Measurements from ENCODE around the gene ANGPT4.

The ANGPT4 gene

DNA sequence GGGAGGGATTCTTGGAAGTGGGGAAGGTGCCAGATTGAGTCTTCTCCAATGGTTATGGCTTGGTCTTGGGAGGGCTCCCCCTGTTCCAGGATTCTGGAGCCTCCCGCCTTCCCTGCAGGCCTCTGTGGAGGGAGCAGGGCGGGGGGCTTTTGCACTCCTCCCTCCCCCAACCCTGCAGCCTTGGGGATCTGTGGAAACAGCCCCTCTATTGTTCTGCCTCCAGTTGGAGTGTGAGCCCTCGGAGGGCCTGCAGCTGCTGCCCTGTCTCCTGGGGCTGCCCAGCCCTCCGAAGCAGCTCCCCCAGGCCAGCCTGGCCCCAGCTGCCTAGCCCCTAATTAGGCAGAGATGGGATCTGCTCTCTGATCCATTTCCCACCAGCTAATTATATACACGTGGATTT lies 67.9 kb downstream of the ANGPT4 start:
- peak in 1 of 10 donors; percentile 44 for DNase-seq

DNA sequence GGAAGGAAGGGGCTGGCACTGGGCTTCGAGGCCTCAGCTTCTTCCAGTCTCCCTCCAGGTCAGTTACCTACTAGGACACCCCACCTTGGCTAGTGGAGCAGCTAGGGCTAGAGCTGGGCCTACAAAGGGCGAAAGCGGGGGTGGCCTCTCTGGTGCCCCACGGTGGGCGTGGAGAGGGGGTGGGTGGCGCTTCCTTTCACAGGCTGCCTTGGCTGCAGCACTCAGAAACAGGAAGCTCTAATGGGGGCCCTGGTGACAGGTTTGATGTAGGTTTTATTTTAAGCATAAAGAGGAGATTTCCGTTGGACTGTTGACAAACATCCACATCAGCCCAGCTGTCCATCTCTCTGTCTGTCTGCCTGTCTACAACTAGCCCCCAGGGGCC lies 69.2 kb downstream of the ANGPT4 start:
- intact Hi-C loops (cut with DNase I) = no loop called here

More for the DNA sequence above, 67.9 kb downstream of the ANGPT4 start:
- intact Hi-C loops (cut with DNase I) = no loop called here

DNA sequence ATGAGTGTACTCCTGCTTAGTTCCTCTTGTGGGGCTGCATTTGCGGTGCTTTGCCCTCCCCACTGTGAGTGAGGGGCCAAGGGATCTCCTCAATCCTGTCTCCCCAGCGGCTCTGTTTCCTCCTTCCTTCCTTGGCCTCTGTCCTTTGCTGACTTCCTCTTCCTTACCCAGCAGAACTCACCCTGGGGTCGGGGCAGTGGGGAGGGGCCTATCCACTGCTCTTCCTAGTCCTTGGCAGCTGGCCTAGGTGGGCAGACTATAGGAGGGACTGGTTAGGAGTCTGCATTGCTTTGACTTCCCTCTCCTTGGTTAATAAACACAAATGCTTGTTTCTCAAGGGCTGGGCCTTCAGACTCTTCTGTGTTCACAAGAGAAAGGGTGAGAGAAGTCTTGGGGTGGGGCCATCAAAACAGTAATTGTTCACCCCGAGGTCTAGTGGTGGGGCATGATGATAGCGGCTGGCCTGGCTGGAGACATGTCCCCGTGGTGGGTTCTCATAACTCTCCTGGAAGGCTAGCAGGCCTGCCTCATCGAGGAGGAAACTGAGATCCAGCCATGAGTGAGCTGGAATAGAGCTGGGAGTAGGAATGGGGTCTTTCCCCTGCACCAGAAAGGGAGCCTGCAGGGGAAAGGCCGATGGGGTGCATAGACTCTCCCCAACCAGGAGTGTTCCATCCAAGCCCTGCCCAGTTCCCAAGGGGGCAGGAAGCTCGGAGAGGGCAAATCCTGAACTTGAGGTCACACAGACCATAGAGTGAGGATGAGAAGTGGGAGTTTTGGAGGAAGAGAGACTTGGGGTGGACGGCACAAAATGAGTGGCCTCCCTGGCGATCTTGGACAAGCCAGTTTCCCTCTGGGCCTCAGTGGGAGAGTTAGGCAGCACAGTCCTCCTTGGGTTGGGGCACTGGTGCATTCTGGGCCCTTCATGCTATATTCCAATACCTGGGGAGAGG lies 69.9 kb downstream of the ANGPT4 start:
- peak in 2 of 10 donors; percentile 12 to 57 for DNase-seq
- intact Hi-C loops (cut with DNase I) = no loop called here

More for the DNA sequence above, 69.2 kb downstream of the ANGPT4 start:
- DNase-seq = peak in 1 of 10 donors; percentile 74

DNA sequence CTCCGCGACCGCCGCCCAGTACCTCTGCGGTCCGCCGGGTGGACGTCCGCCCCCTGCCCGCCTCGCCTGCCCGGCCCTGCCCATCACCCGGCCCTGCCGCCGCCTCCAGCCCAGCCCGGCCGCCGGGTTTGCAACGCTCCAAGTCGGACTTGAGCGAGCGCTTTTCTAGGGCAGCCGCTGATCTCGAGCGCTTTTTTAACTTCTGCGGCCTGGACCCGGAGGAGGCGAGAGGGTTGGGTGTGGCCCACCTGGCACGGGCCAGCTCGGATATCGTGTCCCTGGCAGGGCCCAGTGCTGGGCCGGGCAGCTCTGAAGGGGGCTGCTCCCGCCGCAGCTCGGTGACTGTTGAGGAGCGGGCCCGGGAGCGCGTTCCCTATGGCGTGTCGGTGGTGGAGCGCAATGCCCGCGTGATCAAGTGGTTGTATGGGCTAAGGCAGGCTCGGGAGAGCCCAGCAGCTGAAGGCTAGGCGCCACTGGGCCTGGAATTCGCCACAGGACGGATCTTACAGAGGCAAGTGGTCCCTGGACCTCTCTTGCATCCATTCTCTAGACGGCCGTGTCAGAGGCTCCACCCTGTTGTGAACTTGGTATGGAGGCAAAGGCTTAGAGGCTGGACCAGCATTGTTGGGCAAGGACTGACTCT lies 70.8 kb downstream of the ANGPT4 start:
- peak in 2 of 10 donors; percentile 75 to 78 for DNase-seq
- intact Hi-C loops (cut with DNase I) = no loop called here

DNA sequence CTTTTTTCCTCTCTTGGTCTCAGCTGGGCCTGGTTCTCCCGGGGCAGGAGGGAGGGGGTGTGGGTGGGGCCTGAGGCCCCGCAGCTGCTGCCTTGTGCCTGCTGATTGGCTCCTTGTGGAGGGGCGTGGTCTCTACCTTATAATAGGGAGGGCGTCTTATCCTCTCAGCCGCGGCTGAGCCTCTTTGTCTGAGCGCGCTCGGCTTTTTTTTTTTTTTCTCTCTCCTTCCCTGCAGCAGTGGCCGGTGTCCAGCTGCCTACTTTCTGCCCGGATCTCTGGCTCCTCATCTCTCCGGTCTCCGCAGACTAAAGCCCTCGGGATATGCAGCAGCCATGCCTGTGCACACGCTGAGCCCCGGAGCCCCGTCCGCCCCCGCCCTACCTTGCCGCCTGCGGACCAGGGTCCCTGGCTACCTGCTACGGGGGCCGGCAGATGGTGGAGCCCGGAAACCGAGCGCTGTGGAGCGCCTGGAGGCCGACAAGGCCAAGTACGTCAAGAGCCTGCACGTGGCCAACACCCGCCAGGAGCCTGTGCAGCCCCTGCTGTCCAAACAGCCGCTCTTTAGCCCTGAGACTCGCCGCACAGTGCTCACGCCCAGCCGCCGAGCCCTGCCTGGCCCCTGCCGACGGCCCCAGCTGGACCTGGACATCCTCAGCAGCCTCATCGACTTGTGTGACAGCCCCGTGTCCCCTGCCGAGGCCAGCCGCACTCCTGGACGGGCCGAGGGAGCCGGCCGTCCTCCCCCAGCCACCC lies 71.5 kb downstream of the ANGPT4 start:
- peak; percentile 72 to 97 (median 84) for DNase-seq
- intact Hi-C loops (cut with DNase I) = no loop called here

DNA sequence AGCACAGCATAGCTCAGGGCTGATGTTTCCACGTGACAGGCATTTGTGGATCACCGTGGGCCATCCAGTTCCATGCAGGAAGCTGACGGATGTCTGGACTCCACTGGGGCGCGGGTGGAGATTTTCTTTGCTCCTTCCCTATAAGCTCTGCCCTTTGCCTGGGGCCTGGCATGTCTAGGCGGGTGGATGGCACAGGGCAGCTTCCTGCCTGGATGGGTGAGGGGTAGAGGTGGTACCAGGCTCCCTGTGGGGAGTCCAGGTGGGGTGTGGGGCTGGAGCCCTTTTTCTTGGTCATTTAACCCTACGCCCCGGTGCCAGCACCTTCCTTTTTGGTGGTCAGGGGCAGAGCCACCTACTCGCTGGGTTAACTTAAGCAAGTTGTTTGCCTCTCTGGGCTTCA lies 72.2 kb downstream of the ANGPT4 start:
- DNase-seq = peak in 2 of 10 donors; percentile 35 to 70
- intact Hi-C loops (cut with DNase I) = no loop called here

DNA sequence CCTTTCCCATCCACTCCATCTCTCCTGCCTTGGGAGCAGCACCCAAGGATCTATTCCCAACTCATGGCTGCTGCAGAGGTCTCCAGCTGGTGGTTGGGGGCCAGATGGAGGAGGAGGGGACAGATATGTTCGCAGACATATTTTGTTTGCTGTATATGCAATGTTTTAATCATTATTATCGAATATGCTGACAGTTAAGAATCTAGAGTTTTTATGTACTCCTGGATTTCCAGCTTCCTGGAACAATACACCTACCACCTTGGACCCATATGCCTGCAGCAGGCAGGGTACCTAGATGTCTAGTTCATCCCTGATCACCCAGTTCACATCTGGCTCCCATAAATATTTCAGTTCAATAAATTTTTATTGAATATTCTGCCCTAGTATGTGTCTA lies 73.6 kb downstream of the ANGPT4 start:
- peak in 1 of 10 donors; percentile 1 for DNase-seq
- intact Hi-C loops (cut with DNase I) = no loop called here

DNA sequence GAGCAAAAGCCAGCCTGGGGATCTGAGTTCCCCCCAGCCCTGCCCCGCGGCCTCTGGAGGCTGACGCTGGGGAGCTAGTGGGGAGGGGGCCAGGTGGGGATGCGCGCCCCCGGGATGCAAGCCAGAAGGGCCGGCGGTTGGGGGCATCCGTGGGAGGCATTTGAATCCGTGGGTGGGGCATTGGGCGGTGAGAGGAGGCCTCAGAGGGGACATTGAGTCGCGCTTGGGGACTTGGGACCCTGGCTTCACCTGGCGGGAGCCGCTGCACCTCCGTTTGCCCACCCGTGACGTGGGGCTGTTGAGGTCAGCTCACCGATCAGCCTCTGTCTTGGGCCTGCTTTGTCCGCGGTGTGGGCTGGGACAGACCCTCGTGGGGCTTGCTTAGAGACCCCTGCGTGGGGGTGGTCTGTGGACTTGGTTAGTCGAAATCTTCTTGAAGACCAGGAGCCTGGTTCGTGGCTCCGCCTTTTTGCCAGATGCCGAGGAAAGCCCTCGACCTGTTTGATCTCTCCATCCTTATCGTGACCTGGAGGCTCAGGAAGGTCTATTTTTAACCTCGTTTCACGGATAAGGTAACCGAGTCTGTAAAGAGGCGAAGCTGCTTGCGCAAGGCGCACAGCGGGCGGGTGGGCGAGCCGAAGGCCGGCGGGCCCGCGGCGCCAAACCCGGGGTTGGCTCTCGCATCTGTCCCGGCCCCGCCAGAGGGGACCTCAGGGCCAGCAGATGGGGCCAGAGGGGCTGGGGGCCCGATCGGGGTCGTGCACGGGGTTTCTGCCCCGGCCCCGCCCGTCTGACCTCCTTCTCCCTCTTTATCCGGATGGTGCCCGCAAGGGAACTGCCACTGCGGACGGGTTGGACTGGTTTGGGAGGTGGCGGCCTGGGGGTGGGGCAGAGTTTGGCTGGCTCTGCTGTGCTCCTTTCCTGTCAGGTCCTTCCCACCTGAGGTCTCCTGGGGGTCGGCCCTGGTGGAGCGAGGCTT lies 74.3 kb downstream of the ANGPT4 start:
- intact Hi-C loops (cut with DNase I) = no loop called here
- DNase-seq = peak in 1 of 10 donors; percentile 63

DNA sequence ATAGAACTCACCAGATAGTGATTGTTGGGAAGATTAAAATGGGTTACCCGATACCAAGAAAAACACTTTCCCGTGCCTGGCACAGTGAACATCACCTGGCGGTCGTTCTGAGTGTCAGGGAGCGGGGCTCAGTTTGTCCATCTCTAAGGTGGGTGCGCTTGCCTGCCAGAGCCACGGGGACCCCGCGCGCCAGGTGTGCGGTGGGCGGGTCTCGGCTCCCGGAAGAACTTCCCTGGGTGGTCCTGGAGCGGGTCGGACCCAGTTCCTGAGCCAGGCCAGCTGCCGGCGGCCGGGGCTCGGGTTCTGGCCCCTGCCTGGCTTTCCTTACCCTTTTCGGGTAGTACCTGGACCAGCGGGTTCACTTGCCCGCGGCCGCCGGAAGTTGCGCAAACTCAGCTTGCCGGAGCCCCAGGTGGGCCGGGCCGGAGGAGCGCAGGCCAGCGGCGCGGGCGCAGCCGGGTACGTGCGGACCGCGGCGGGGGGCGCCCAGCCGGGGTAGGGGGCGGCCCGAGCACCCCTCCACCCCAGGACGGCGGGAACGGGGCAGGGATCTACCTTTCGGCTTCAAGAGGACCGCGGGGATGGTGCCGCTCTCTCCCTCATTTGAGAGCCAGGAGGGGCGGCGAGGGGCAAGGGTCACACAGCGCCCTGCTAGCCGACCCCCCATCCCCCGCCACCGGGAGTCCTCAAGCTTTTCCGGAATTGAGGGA lies 75.1 kb downstream of the ANGPT4 start:
- intact Hi-C loops (cut with DNase I) = no loop called here
- peak in 1 of 10 donors; percentile 58 for DNase-seq

DNA sequence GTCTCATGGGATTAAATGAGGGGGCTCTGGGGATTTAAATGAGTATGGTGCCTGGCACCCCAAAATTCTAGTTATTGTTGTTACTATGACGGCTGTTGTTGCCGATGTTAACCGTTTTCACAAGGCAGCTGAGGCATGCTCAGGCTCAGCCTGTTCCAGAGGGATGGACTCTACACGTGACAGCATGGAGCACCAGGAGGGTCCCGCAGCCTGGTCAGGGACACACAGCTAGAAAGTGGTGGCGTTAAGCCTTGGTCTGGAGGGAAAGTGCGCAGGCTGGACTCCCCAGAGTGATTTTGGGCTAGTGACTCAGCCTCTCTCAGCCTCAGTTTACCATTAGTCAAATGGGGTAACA lies 75.7 kb downstream of the ANGPT4 start:
- no peak for DNase-seq
- intact Hi-C loops (cut with DNase I) = no loop called here

DNA sequence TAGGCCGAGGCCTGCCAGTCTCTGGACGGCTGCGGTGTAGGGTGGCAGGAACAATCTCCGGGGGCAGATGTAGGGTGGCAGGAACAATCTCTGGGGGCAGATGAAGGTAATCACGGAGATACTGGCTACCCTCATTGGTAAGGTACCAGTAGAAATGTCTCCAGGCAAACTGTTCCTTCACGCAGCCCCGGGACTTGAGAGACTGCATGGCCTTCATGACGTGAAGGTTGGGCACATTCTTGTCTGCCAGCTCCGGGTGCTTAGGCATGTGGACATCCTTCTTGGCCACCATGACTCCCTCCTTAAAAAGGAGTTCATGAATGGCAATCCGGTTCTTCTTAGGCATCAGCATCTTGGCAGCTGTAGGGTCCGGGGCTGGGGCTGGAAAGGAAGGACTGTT lies 76.5 kb downstream of the ANGPT4 start:
- intact Hi-C loops (cut with DNase I) = no loop called here
- peak in 1 of 10 donors; percentile 4 for DNase-seq

DNA sequence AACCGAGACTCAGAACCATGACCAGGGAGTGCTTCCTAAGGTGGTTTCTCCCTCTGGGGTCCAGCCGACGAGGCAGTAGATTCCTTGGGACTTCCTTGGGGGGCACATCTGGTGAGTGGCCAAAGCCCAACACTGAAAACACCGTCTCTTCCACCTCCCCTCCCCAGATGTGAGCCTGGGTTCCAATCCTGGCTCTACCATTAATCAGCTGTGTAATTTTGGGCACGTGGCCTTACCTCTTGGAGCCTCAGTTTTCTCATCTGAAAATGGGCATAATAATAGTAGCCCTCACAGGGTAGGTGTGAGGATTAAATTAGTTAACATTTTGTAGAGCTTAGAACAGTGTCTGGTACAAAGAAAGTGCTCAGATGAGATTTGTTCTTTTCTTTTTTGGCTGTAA lies 77.1 kb downstream of the ANGPT4 start:
- intact Hi-C loops (cut with DNase I) = no loop called here
- peak in 1 of 10 donors; percentile 49 for DNase-seq

DNA sequence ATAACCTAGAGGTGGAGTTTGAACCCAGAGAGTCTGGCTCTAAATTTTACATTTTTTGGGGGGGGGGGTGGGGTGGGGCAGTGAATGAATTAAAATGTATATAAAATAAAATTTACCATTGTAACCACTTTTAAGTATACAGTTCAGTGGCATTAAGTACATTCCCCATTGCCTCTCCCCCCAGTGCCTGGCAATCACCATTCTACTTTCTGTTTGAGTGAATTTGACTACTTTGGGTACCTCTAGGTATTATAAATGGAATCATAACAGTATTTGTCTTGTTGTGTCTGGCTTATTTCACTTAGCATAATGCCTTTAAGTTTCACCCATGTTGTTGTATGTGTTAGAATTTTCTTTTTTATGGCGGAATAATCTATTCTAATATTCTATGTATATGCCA lies 79.9 kb downstream of the ANGPT4 start:
- peak in 1 of 10 donors; percentile 1 for DNase-seq
- intact Hi-C loops (cut with DNase I) = no loop called here

DNA sequence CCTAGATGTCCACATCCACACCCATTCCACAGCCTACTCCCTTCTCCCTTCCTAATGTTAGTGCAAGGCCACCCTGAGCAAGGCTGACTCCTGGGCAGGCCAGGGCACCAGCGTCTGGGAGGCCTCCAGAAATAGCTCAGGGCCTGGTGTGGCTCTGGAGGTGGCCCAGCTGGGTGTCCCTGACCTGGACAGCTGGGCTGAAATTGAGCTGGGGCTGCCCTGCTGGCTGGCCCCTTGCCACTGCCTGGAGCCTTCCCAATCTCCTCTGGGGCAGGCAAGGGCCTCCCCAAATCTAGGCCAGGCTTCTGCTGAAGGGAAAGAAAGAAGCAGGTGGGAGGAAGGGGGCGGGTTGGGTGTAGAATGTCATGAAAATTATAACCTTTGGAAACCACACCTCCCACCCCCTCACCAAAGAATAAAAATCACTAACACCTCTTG lies 80.5 kb downstream of the ANGPT4 start:
- DNase-seq = peak in 2 of 10 donors; percentile 64 to 85
- intact Hi-C loops (cut with DNase I) = no loop called here

DNA sequence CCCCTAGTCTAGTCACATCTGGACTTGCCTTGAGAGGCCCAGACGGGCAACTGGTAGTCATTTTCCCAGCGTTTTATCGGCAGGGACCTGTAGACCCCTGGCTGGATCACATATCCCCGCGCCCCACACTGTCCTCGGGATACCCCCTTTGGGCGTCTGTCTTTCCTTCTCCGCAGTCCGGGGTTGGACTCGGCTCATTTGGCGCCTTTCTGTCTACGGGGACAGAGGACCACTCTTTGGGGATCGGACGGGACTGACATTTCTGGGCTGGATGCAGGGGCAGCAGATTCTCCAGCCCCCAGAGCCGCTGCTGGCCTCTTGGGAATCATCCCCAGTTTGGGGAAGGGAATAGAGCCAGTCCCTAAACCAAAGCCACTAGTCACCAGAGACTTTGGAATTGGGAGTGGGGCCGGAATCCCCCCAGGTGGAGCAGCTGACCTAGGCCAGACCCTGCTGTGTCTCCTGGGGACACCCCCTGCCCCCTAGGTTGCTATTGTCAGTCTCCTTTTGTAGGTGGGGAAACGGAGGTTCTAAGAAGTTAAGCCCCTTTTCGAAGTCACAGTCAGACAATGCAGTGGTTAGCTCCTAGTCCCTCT lies 81.9 kb downstream of the ANGPT4 start:
- DNase-seq = peak in 2 of 10 donors; percentile 65 to 78
- intact Hi-C loops (cut with DNase I) = no loop called here

DNA sequence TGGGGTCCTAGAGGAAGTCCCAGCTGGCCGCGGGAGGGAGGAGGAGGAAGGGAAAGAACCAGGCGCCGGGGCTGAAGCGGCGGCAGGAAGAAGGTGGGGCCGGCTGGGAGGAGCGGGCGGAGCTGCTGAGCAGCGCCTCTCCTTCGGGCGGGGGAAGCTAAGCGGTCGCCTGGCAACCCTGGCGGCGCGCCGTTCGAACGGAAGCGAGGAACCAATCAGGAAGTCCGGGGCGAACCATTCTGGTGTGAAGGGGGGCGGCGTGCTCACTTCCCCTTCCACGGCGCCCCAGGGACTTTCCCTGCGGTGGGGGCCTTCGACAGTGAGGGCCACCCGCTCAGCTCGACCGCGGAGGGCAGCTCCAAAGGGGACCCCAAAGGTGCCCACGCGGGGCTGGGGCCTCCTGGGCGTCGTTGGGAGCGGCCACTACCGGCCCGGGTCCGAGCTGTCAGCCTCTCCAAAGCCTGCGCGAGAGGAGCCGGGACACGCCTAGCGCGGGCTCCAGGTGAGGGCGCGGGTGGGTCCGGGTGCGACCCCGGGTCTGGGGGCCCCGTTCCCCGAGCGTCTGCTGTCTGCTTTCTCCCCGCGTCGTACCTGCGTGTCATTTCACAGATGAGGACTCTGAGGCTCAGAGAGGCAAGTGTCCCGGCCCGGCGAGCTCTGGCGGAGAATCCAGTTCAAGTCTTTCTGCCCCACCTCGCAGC lies 82.5 kb downstream of the ANGPT4 start, which contains the start of gene FAM110A:
FAM110A (plus strand) TSS at position 266 of the 701 bp plus-strand sequence. CDS start 11,090 bp downstream, outside the sequence.
- intact Hi-C loops (cut with DNase I) = no loop called here

DNA sequence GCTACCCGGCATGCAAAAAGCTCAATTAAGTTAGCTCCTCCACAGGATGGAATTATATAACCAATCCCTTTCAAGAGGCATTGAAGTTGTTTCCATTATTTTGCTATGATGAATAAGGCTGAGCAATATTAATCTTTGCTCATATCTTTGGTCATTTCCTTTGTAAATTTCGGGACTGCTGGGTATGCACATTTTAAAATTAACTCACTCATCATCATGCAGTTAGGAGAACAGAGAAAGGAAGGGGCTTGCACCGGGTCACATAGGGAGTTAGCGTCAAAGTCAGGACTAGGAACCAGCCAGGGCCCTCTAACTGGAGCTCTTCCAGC lies 83.0 kb downstream of the ANGPT4 start:
- intact Hi-C loops (cut with DNase I) = no loop called here
- no peak for DNase-seq

More for the DNA sequence above, 82.5 kb downstream of the ANGPT4 start, which contains the start of gene FAM110A:
- peak; percentile 85 to 99 (median 93) for DNase-seq

DNA sequence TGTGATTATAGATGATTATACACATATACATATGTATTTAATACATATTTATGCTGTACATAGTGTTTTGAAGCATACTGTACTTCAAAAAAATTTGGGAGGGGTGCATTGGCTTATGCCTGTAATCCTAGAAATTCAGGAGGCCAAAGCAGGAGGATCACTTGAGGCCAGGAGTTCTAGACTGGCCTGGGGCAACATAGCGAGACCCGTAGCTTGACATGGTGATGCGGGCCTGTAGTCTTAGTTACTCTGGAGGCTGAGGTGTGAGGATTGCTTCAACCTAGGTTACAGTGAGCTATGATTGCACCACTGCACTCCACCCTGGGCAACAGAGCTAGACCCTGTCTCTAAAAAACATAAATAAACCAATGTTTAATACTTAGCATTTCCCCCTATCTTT lies 84.2 kb downstream of the ANGPT4 start:
- intact Hi-C loops (cut with DNase I) = no loop called here
- peak in 2 of 10 donors; percentile 16 to 35 for DNase-seq
